HAP-1 (cell line): ENCODE results near the gene CHST9.
"Not testable (repeated sequence)": the region's sequence is repeated elsewhere in the genome, so short reads cannot be mapped to it uniquely, and the experiment has no call there.

ENCODE experiments used
- DNase-seq, 2 experiments: peaks; one replicate each; pipeline ENCODE4 v3.0.0-alpha.2; 2016 to 2020; ENCODE audit warnings: low spot score in 2 of 2
- H3K27me3 ChIP-seq: fragments of 250-450 bp; sonication (Bioruptor Pico); 2 replicates; pipeline ENCODE4 v1.5.1; 2020; ENCODE audit warnings: low read depth, mild to moderate bottlenecking, moderate library complexity
- H3K36me3 ChIP-seq: fragments of 250-450 bp; sonication (Bioruptor Pico); replicated peaks from 2 replicates; pipeline ENCODE4 v1.5.1; 2020; ENCODE audit warnings: mild to moderate bottlenecking
- H3K4me1 ChIP-seq: fragments of 250-450 bp; sonication (Bioruptor Pico); 2 replicates; pipeline ENCODE4 v1.5.1; 2020; ENCODE audit warnings: mild to moderate bottlenecking
- H3K4me3 ChIP-seq: fragments of 250-450 bp; sonication (Bioruptor Pico); 2 replicates; pipeline ENCODE4 v1.5.1; 2020; ENCODE audit warnings: mild to moderate bottlenecking, moderate library complexity
- H3K9me3 ChIP-seq: fragments of 250-450 bp; sonication (Bioruptor Pico); 2 replicates; pipeline ENCODE4 v1.5.1; 2020; ENCODE audit warnings: mild to moderate bottlenecking, moderate library complexity
- in situ Hi-C: fragments of 300-500 bp; cut with MboI; formaldehyde crosslinking; loops from 3 replicates; pipeline ENCODE4 v1.14.3; 2020; ENCODE audit warnings: low sequenced_read_pairs, inconsistent platforms, mixed read lengths

CHST9 gene

DNA sequence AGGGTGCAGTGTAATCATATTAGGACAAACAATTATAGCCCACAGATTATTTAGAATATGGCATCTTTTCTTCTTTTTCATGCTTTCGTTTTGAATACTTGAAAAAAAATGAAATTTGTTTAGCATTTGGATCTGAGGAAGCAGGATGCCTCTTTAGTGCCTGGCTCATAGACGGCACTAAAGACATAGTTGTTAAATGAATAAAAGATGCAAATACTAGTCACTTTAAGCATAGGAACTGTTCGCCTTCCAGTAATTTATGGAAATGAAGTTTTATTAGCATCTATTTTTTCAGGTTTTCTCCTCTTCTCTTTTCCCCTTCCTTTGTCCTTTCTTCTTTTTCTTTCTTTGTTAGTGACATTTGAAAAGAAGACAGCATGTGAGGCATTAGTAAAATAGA lies 80.4 kb downstream of the CHST9 start:
- Histone ChIP-seq H3K36me3 (no peaks in the 10 kb centered on the region), H3K4me1 (no peaks in the 10 kb centered on the region), H3K27me3 (no peaks in the 10 kb centered on the region), H3K9me3 (no peaks in the 10 kb centered on the region), H3K4me3 (no peak overlapping the region)
- DNase-seq: no peak
- in situ Hi-C loops: no loop called here

DNA sequence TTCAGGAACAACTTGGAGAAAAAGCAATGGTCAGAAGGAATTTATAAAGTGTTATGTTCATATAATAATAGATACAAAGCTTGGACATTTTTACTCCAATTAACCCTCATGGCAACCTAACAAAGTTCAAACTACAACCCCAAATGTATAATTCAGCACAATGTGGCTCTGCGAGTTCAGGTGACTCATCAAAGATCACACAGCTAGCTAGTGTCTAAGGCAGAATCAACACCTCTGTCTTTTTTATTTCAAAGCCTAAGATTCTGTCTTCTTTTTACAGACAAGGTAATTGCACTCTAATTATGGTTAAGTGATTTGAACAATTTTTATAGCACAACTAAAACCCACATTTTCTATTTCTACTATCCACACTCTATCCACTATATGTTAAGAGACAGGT lies 90.5 kb downstream of the CHST9 start:
- Histone ChIP-seq H3K27me3 (no peaks in the 10 kb centered on the region), H3K9me3 (no peaks in the 10 kb centered on the region), H3K4me1 (no peaks in the 10 kb centered on the region), H3K4me3 (no peak overlapping the region), H3K36me3 (no peaks in the 10 kb centered on the region)
- in situ Hi-C loops: no loop called here
- no peak for DNase-seq

DNA sequence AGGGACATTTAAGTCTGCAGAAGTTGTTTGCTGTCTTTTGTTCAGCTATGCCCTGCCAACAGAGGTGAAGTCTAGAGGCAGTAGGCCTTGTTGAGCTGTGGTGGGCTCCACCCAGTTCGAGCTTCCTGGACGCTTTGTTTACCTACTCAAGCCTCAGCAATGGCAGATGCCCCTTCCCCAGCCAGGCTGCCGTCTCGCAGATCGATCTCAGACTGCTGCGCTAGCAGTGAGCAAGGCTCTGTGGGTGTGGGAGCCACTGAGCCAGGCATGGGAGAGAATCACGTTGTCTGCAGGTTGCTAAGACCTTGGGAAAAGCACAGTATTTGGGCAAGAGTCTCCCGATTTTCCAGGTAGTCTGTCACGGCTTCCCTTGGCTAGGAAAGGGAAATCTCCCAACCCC lies 91.8 kb downstream of the CHST9 start:
- H3K4me3 ChIP-seq, H3K4me1 ChIP-seq, H3K27me3 ChIP-seq, in situ Hi-C loops, H3K9me3 ChIP-seq, DNase-seq, H3K36me3 ChIP-seq: not testable (repeated sequence)

DNA sequence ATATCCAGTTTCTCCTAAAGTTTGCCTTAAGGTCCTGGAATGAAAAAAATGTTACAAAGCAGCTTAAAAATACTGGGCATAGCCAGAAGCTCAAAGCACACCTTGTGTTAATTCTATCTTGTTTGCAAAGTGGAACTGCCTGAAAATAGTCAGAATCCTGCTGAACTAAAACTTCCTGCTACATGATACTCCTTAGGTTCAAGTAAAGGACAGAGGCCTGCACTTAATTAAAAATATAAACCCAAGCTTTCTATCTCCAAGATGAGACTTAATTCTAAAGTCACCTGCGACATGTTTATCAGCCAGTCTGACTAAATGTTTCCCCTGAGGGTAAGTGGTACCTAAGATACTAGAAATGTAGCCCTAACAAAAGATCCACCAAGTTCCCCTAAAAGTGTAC lies 103.4 kb downstream of the CHST9 start:
- no peaks in the 10 kb centered on the region for H3K36me3 ChIP-seq
- no peaks in the 10 kb centered on the region for H3K9me3 ChIP-seq
- in situ Hi-C loops: no loop called here
- no peak for DNase-seq
- H3K4me3 ChIP-seq: no peak overlapping the region
- 0 out of 2 replicates have a peak, but pooled peaks cover 4% of the 10 kb centered on the region for H3K27me3 ChIP-seq
- H3K4me1 ChIP-seq: no peaks in the 10 kb centered on the region

DNA sequence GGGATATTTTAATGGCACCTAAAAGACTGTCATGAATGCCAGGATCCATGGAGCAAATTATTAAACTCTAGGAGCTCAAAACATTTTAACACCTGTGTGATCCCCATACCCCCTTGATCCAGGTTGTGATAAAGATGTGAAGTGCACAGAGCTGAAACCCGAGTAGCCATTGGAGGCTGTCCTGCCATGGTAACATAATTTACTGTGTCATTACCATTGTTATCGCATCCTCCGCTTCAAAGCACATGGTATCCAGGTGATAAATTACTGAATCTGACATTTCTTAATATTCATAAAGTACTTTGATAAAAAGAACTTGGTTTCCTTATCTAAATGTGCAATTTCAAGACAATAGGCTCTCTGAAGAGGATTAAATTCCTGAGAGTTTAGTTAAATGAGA lies 109.3 kb downstream of the CHST9 start:
- H3K9me3 ChIP-seq: no peaks in the 10 kb centered on the region
- H3K4me1 ChIP-seq: no peaks in the 10 kb centered on the region
- no peak overlapping the region for H3K4me3 ChIP-seq
- H3K36me3 ChIP-seq: no peaks in the 10 kb centered on the region
- peaks cover 4% of the 10 kb centered on the region; the same call in 1 of the 2 replicates for H3K27me3 ChIP-seq
- in situ Hi-C loops: no loop called here
- DNase-seq: no peak

DNA sequence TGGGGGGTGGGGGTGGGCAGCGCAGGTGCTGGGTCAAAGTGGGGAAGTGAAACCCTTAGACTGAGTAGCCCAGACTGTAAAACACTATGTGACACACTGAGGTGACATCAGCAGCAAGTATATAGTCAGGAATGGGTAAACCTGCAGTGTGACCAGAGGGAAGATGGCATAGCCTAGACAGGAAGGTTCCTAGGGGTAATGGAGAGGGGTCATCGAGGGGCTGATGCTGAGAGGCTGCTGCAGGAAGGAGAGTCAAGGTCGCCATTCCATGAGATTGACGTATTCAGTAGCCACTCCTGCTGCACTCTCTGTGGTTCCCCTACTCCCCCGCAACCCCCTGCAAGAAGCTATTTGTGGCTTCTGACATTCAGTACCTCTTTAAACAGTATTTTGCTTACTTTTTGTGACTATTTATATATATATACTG lies 111.7 kb downstream of the CHST9 start:
- no peak overlapping the region for H3K4me3 ChIP-seq
- no peaks in the 10 kb centered on the region for H3K4me1 ChIP-seq
- no peak for DNase-seq
- H3K9me3 ChIP-seq: no peaks in the 10 kb centered on the region
- H3K27me3 ChIP-seq: peaks cover 4% of the 10 kb centered on the region; the same call in 1 of the 2 replicates
- no peaks in the 10 kb centered on the region for H3K36me3 ChIP-seq
- in situ Hi-C loops: no loop called here

DNA sequence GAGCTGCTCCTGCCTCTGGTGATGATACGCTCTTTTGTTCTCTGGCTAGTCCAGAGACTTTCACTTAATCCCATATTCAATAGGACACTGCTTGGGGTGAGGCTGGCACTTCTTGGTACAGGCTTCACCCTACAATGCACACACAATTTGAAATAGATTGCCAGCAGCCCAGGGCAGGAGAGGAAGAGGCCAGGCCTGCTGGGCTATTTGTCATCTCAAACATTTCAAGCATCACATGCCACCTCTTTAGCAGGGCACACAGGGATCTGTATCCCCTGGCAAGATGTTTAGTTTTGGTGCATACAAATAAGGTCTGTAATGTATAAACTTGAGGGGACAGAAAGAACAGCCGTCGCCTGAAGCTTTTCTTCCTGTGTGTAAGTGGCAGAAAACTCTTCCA lies 120.4 kb downstream of the CHST9 start:
- Histone ChIP-seq H3K36me3 (no peaks in the 10 kb centered on the region), H3K4me1 (no peaks in the 10 kb centered on the region), H3K4me3 (no peak overlapping the region), H3K27me3 (no peaks in the 10 kb centered on the region), H3K9me3 (no peaks in the 10 kb centered on the region; the same call in 1 of the 2 replicates)
- no peak for DNase-seq
- in situ Hi-C loops: no loop called here

DNA sequence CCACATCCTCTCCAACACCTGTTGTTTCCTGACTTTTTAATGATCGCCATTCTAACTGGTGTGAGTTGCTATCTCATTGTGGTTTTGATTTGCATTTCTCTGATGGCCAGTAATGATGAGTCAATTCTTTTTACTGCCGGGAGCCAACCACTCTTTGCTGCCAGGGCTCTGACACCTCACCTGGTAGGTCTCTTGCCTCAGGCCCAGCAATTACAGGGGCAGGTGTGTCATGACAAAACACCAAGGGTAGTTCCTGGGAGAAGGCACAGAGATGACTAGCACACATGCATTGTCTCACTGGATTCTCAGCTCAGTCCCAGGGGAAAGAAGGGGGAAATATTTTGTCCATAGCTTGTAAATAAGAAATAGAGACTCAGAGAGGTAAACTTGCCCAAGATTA lies 122.3 kb downstream of the CHST9 start:
- Histone ChIP-seq H3K27me3 (no peaks in the 10 kb centered on the region), H3K4me3 (no peak overlapping the region), H3K36me3 (no peaks in the 10 kb centered on the region), H3K4me1 (no peaks in the 10 kb centered on the region), H3K9me3 (no peaks in the 10 kb centered on the region; the same call in 1 of the 2 replicates)
- DNase-seq: no peak
- in situ Hi-C loops: no loop called here

DNA sequence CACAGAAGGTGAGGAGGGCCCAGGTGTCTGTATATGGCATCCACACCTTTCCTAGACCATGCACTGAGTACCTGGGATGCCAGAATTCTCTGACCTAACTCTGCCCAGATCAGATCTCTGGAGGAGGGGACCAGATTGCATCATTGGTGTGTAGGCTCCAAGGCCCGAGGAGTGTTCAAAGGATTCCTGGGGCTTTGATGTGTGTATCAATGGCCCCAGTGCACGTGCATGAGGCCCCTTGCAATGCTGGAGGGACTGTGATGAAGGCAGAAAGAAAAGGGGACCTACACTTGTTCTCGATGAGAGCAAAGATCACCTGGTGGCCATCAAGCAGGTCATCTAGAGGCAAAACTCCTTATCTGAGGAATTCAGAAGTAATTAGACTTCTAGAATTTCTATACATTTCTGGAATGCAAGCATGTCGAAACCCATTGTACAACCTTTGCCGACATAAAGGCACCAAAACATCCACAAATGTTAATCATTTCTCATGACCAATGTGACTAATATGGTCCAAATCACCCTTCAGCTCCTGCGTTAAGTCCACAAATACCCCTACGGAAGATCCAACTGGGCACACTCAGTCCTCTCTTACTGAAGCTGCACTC lies 123.5 kb downstream of the CHST9 start:
- Histone ChIP-seq H3K4me1 (no peaks in the 10 kb centered on the region), H3K4me3 (no peak overlapping the region), H3K9me3 (no peaks in the 10 kb centered on the region; the same call in 1 of the 2 replicates), H3K36me3 (no peaks in the 10 kb centered on the region), H3K27me3 (no peaks in the 10 kb centered on the region)
- DNase-seq: no peak
- in situ Hi-C loops: no loop called here

DNA sequence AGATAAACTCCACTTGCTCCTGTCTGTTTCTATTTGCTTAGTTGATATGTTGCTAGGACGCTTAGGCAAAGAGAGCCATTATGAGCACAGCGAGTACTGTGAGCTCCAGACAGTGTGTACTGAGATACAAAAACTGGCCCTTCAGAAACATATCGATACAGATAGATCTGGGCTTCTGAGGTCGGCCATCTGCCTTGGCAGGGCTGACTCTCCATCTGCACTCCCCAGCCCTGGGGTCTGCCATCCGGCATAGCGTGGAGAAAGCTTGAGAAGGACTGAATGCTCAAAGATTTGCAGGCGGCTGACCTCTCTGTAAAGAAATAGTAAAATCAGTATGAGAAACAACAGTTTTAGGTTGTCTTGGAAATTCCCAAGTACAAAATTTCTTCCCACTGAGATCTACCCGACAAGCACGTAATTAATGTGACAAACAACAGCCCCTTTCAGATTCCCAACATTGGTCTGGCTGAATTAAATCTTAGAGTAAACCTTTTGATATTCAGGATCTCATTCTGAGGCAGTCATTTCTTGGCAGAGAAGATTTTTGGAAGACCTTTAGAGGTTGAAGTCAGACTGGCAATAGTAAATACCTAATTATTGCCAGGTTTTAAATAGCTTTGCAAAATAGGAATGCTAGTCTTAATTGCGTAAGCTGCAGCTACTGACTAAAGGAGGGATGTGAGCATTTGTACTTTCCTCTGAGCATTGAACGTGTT lies 127.4 kb downstream of the CHST9 start:
- 0 out of 2 replicates have a peak, but pooled peaks cover 3% of the 10 kb centered on the region for H3K27me3 ChIP-seq
- H3K4me1 ChIP-seq: no peaks in the 10 kb centered on the region
- DNase-seq: no peak
- H3K4me3 ChIP-seq: no peak overlapping the region
- no peaks in the 10 kb centered on the region for H3K36me3 ChIP-seq
- H3K9me3 ChIP-seq: no peaks in the 10 kb centered on the region; the same call in 1 of the 2 replicates
- in situ Hi-C loops: no loop called here

DNA sequence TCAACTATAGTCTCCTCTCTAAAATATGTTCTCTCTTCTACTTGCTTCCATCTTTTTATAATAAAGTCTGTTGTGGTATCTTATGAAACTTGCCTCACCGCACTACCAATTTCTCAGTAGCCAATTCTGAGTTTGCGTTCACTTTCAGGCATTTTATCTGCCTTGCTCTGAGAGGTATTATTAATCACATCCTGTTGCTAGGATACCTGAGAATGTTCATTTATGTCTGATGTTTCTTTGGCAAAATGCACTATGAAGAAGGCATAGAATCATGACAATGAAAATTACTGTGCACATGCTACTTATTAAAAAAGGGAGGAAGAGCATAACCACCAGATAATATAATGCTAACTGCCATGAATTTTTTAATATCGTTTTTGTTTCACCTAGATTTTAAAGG lies 130.2 kb downstream of the CHST9 start:
- no peak overlapping the region for H3K4me3 ChIP-seq
- 0 out of 2 replicates have a peak, but pooled peaks cover 3% of the 10 kb centered on the region for H3K27me3 ChIP-seq
- no peaks in the 10 kb centered on the region for H3K4me1 ChIP-seq
- H3K36me3 ChIP-seq: no peaks in the 10 kb centered on the region
- DNase-seq: no peak
- in situ Hi-C loops: no loop called here
- no peaks in the 10 kb centered on the region for H3K9me3 ChIP-seq

DNA sequence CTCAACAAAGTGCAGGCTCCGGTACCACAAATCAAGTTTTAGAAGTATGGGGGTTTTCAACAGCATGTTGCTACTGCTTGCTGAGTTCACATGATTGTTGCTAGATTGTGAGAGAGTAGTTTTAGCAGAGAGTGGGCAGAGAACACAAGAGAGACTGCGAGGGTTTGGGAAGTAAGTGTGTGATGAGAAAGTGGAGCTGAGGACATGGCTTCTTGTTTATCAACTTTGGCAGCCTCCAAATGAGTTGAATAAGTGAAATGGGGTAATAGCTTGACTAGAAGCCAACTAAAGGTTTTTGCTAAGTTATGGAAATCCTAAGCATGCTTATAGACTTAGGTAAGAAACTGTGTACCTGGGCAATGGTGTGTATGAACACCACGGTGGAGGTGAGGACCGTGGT lies 135.1 kb downstream of the CHST9 start:
- no peaks in the 10 kb centered on the region for H3K27me3 ChIP-seq
- H3K9me3 ChIP-seq: no peaks in the 10 kb centered on the region
- H3K36me3 ChIP-seq: no peaks in the 10 kb centered on the region
- no peak overlapping the region for H3K4me3 ChIP-seq
- in situ Hi-C loops: no loop called here
- no peak for DNase-seq
- no peaks in the 10 kb centered on the region for H3K4me1 ChIP-seq

DNA sequence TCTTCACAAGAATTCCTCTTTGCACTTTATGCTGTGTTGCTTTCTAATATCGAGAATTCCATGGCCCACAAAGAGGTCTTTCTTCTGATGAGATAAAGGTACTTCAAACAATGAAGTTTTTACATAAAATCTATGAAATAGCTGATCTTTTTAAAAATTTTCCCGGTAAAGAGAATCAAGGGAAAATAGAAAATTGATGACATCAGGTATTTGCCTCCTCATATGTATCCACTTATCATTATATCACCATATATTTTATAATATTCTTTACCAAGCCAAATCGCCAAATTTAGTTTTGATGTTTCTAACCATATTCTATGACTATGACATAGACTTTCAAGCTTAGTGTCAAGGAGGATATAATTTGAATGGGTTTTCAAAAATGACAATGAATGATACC lies 139.8 kb downstream of the CHST9 start:
- Histone ChIP-seq H3K36me3 (no peaks in the 10 kb centered on the region), H3K4me1 (no peaks in the 10 kb centered on the region), H3K9me3 (no peaks in the 10 kb centered on the region), H3K27me3 (peaks cover 9% of the 10 kb centered on the region), H3K4me3 (no peak overlapping the region)
- in situ Hi-C loops: no loop called here
- DNase-seq: no peak

DNA sequence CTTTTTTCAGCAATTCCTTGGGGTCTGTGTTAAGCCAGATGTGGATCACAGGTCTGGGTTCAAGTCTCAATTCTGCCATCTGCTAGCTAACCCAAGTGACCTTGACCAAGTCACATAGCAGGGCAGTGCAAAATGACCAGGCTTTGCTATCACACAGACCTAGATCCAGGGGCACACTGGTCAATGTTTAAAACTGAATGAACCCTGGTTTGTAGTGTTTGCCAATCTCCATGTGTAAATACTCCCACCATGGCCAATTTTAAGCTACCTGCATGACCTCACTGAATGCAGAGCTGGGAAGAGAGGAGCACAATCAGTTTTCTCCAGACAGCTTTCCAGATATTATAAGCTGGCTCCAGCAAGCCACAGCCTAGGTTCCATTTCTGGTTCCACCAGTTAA lies 142.9 kb downstream of the CHST9 start:
- no peak overlapping the region for H3K4me3 ChIP-seq
- peaks cover 9% of the 10 kb centered on the region for H3K27me3 ChIP-seq
- H3K4me1 ChIP-seq: no peaks in the 10 kb centered on the region
- H3K36me3 ChIP-seq: no peaks in the 10 kb centered on the region
- DNase-seq: no peak
- in situ Hi-C loops: no loop called here
- no peaks in the 10 kb centered on the region for H3K9me3 ChIP-seq
